ENCODE results near the gene GPR108. TPM values are rescaled to one million over a fixed set of nuclear protein-coding genes. Genes with fewer than 3 reads are reported as not detected.
A peak's percentile ranks its signal among the peaks of the same experiment; 100 is the strongest.

Gene GPR108
- total RNA-seq (2014; rRNA removed; shearing (Covaris generic)), result 77.5 and 88.3 TPM in 2 replicates
- total RNA-seq (2022), result 63.2 and 73.2 TPM in 2 replicates
- Bru-seq, nascent RNA, result percentile 48 among the genes with signal in this experiment
- percentile 65 among the genes with signal in this experiment for BruChase-seq, experiment 1, labeled RNA remaining after a 6-hour chase
- BruChase-seq, experiment 2, labeled RNA remaining after a 2-hour chase, result percentile 64 among the genes with signal in this experiment
- long read RNA-seq, transcript GPR108-201 (18 exons, 2,057 nt), result minor isoform, 26 of 133 reads
- long read RNA-seq, transcript GPR108-202 (18 exons, 2,009 nt), result major isoform, 59 of 133 reads
- long read RNA-seq, partial matches to known transcripts, result 6 of 133 reads
- long read RNA-seq, other reads (novel, unspliced or antisense), result 42 of 133 reads

- BruUV-seq (replicated peaks), result no TSS peak
Observed at GRCh38 chr19:6737284-6737872, at the start of gene GPR108. Gene GPR108 (minus strand): TSS chr19:6737580. CDS start chr19:6737576, 4 bp downstream.

GRCh38 chr19:6779206-6779605, 41.8 kb upstream of the GPR108 start:
- H3K9me2 ChIP-seq (ENCODE audit: insufficient read depth, low read length), result no peaks in the 10 kb centered on the region
- H3K4me2 ChIP-seq (ENCODE audit: low read length), result peak overlapping the region; percentile 10; the same call in 1 of the 2 replicates
- TF ChIP-seq EZH2phosphoT487 (IDR thresholded peaks at IDR 0.05; ENCODE audit: borderline replicate concordance, low read depth, low read length) (no peak), CTCF (conservative IDR thresholded peaks at IDR 0.05; ENCODE audit: low read length) (no peak)
- CTCF ChIA-PET (ENCODE audit: unreplicated experiment), result no interaction called here
- POLR2A ChIA-PET, result interaction anchor here (0.6 kb wide), 1 partner anchor 1196 kb away, joined by 3 read pairs; no protein-coding TSS in a partner anchor
- H3K79me2 ChIP-seq (ENCODE audit: insufficient read depth, low read depth, low read length), result peaks cover 97% of the 10 kb centered on the region
- H3K36me3 ChIP-seq (ENCODE audit: insufficient read depth, low read length), result peaks cover 82% of the 10 kb centered on the region
- intact Hi-C loops (cut with micrococcal nuclease; ENCODE audit: unreplicated experiment), result no loop called here
- 0 out of 2 replicates have a peak, but pooled peaks cover 7% of the 10 kb centered on the region for H4K20me1 ChIP-seq (ENCODE audit: insufficient read depth, low read length)
- H3K4me3 ChIP-seq (ENCODE audit: low read depth, low read length, poor library complexity, severe bottlenecking), result no peak overlapping the region
- no peak overlapping the region for H2AFZ ChIP-seq (ENCODE audit: low read length)
- peaks cover 47% of the 10 kb centered on the region for H3K4me1 ChIP-seq (ENCODE audit: insufficient read depth, low read length, poor library complexity, severe bottlenecking)
- DNase-seq (ENCODE audit: low spot score), result no peak
- no TSS peak for BruUV-seq (replicated peaks)
- H3K9me3 ChIP-seq (ENCODE audit: low read length), result no peaks in the 10 kb centered on the region
- no peak overlapping the region for H3K27ac ChIP-seq (ENCODE audit: low read depth, low read length, poor library complexity, severe bottlenecking)

More at GRCh38 chr19:6737284-6737872, at the start of gene GPR108:
- intact Hi-C loops (cut with micrococcal nuclease; ENCODE audit: unreplicated experiment), result loop anchor here (1.0 to 5.0 kb wide), 6 partner anchors 36 to 365 kb away; partner anchors contain the start of gene ALKBH7
- Histone ChIP-seq H3K9me2 (ENCODE audit: insufficient read depth, low read length) (no peaks in the 10 kb centered on the region), H3K9me3 (ENCODE audit: low read length) (no peaks in the 10 kb centered on the region), H3K4me3 (ENCODE audit: low read depth, low read length, poor library complexity, severe bottlenecking) (peak within 1 kb of the TSS; percentile 83), H3K4me2 (ENCODE audit: low read length) (peak within 1 kb of the TSS; percentile 85), H2AFZ (ENCODE audit: low read length) (peak within 1 kb of the TSS; percentile 68), H4K20me1 (ENCODE audit: insufficient read depth, low read length) (no peaks in the 10 kb centered on the region), H3K36me3 (ENCODE audit: insufficient read depth, low read length) (no peaks in the 10 kb centered on the region), H3K79me2 (ENCODE audit: insufficient read depth, low read depth, low read length) (peaks cover 13% of the 10 kb centered on the region; the same call in 1 of the 2 replicates), H3K4me1 (ENCODE audit: insufficient read depth, low read length, poor library complexity, severe bottlenecking) (peaks cover 53% of the 10 kb centered on the region), H3K27ac (ENCODE audit: low read depth, low read length, poor library complexity, severe bottlenecking) (peak within 1 kb of the TSS; percentile 74)
- TF ChIP-seq EZH2phosphoT487 (IDR thresholded peaks at IDR 0.05; ENCODE audit: borderline replicate concordance, low read depth, low read length), result no peak
- no peak for TF ChIP-seq CTCF (conservative IDR thresholded peaks at IDR 0.05; ENCODE audit: low read length)
- CTCF ChIA-PET (ENCODE audit: unreplicated experiment), result no interaction called here
- peak; percentile 100 for DNase-seq (ENCODE audit: low spot score)
- POLR2A ChIA-PET, result interaction anchor here (0.7 to 1.8 kb wide), 4 partner anchors 35 to 126 kb away, joined by 3 to 8 read pairs (median 4); partner anchors contain the start of gene VAV1
